Calu3 (cell line): Measurements from ENCODE around the gene DGKG. TPM values are rescaled to one million over a fixed set of nuclear protein-coding genes. Genes with fewer than 3 reads are reported as not detected.

Source experiments
- BruUV-seq: library from RNA; stranded (reverse); fragments of 400-500 nt; replicated peaks from 2 replicates; lab custom pipeline; 2021; lab: Mats Ljungman, UMichigan
- CTCF ChIA-PET: fragments of 300-600 bp; sonication (Branson Sonifier 250); formaldehyde crosslinking; loops from one replicate; lab custom pipeline; 2022; ENCODE audit warnings: antibody characterized with exemption; lab: Charles Lee
- DNase-seq: peaks from one replicate; pipeline ENCODE4 v3.0.0; 2022
- H3K27ac Mint-ChIP-seq: one replicate; pipeline ENCODE4 v1.8.0; 2022; ENCODE audit warnings: mixed read lengths; ENCODE audit not compliant: unreplicated experiment
- H3K27me3 Mint-ChIP-seq: one replicate; pipeline ENCODE4 v1.8.0; 2022; ENCODE audit warnings: mixed read lengths; ENCODE audit not compliant: unreplicated experiment
- H3K36me3 Mint-ChIP-seq: one replicate; pipeline ENCODE4 v1.8.0; 2022; ENCODE audit warnings: mild to moderate bottlenecking, moderate library complexity, mixed read lengths; ENCODE audit not compliant: insufficient read depth, unreplicated experiment
- H3K4me1 Mint-ChIP-seq: one replicate; pipeline ENCODE4 v1.8.0; 2022; ENCODE audit warnings: mild to moderate bottlenecking, low read depth, mixed read lengths; ENCODE audit not compliant: unreplicated experiment
- H3K4me3 Mint-ChIP-seq: one replicate; pipeline ENCODE4 v1.8.0; 2022; ENCODE audit warnings: mild to moderate bottlenecking, low read depth, moderate library complexity, mixed read lengths; ENCODE audit not compliant: unreplicated experiment
- H3K9me3 Mint-ChIP-seq: one replicate; pipeline ENCODE4 v1.8.0; 2022; ENCODE audit warnings: low read depth, mixed read lengths; ENCODE audit not compliant: unreplicated experiment
- CTCF ChIP-seq: fragments of 200-600 bp; IDR thresholded peaks from one replicate; pipeline ENCODE4 v1.8.0; 2022; ENCODE audit warnings: antibody characterized with exemption; ENCODE audit not compliant: unreplicated experiment
- intact Hi-C: fragments of 100-400 bp; cut with micrococcal nuclease; formaldehyde crosslinking; loops from one replicate; pipeline ENCODE4 v1.10.0; 2022; ENCODE audit not compliant: unreplicated experiment
- total RNA-seq: library from RNA; stranded (reverse); gene quantifications from 2 replicates; pipeline ENCODE4 v1.2.3, GENCODE V29; 2022

Gene DGKG
- total RNA-seq, 1 experiment from 2014 or later: 5.7 TPM

- TF ChIP-seq CTCF: no peak
- CTCF ChIA-PET: interaction anchor here (0.7 to 1.2 kb wide), 2 partner anchors 106 to 235 kb away, joined by 3 to 4 read pairs; no protein-coding TSS in a partner anchor
- no peak overlapping the region for H3K27ac Mint-ChIP-seq
- H3K27me3 Mint-ChIP-seq: peaks cover 7% of the 10 kb centered on the region
- no TSS peak for BruUV-seq
- no peaks in the 10 kb centered on the region for H3K9me3 Mint-ChIP-seq
- no peak for DNase-seq
- intact Hi-C loops: no loop called here
- H3K4me1 Mint-ChIP-seq: peaks cover 8% of the 10 kb centered on the region
- no peaks in the 10 kb centered on the region for H3K36me3 Mint-ChIP-seq
- H3K4me3 Mint-ChIP-seq: no peak overlapping the region
These were observed 144.2 kb downstream of the DGKG start for GRCh38 chr3:186217820-186218164.

GRCh38 chr3:186216900-186217819 lies 144.9 kb downstream of the DGKG start:
- peaks cover 12% of the 10 kb centered on the region for H3K27me3 Mint-ChIP-seq
- H3K9me3 Mint-ChIP-seq: no peaks in the 10 kb centered on the region
- CTCF ChIA-PET: interaction anchor here (0.7 to 1.2 kb wide), 3 partner anchors 50 to 234 kb away, joined by 3 read pairs; no protein-coding TSS in a partner anchor
- no peak overlapping the region for H3K4me3 Mint-ChIP-seq
- H3K27ac Mint-ChIP-seq: no peak overlapping the region
- no peaks in the 10 kb centered on the region for H3K36me3 Mint-ChIP-seq
- BruUV-seq: no TSS peak
- intact Hi-C loops: no loop called here
- no peak for TF ChIP-seq CTCF
- no peak for DNase-seq
- H3K4me1 Mint-ChIP-seq: peaks cover 8% of the 10 kb centered on the region

GRCh38 chr3:186214670-186215069 lies 147.4 kb downstream of the DGKG start:
- no peak for DNase-seq
- Mint-ChIP-seq H3K27ac (no peak overlapping the region), H3K9me3 (no peaks in the 10 kb centered on the region), H3K4me3 (no peak overlapping the region), H3K4me1 (peaks cover 8% of the 10 kb centered on the region), H3K27me3 (peaks cover 12% of the 10 kb centered on the region), H3K36me3 (no peaks in the 10 kb centered on the region)
- no TSS peak for BruUV-seq
- CTCF ChIA-PET: no interaction called here
- TF ChIP-seq CTCF: no peak
- intact Hi-C loops: no loop called here

- CTCF ChIA-PET: no interaction called here
- Mint-ChIP-seq H3K27ac (no peak overlapping the region), H3K27me3 (peaks cover 12% of the 10 kb centered on the region), H3K4me3 (no peak overlapping the region), H3K9me3 (no peaks in the 10 kb centered on the region), H3K36me3 (no peaks in the 10 kb centered on the region), H3K4me1 (peaks cover 8% of the 10 kb centered on the region)
- no TSS peak for BruUV-seq
- no peak for TF ChIP-seq CTCF
- intact Hi-C loops: no loop called here
- DNase-seq: no peak
These were observed 148.1 kb downstream of the DGKG start for GRCh38 chr3:186213946-186214345.
